ENCODE results near the gene MEIS2.

The MEIS2 gene

DNA sequence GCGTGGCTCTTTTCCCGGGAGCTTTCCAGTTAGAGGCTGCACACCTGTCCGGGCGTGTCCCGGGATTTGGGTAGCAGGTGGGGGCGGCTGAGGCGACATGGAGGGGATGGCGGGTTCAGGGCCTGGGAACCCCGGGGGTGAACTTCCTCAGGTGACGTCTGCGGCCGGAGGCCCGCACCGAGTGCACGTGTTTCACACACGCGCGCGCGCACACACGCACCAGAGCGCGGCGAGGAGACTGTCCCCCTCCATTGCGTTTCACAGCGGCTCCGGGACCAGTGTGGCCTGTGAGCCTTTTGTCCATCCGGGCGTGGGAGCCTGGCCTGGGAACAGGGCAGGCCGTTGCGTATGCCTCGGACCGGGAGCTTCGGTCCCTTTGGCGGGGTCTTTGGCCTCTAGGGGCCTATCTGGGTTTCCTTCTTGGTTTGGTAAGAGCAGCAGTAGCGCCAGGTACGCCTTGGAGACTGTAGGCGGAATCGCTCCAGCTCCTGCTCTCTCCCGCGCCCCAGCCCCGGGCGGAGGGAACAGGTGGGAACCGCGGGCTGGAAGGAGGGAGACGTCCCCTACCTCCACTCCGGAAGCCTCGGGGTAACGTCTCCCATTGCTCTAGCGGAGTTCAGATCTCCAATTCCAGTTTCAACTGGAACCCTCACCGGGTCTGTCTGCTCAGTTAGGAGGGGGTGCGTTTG, 220.0 kb downstream of the MEIS2 start:
- no peak for DNase-seq (ENCODE audit: low spot score)

- DNase-seq (ENCODE audit: low spot score) = no peak
Observed at GRCh38 chr15:36879568-36880222, 220.7 kb downstream of the MEIS2 start.

GRCh38 chr15:36878684-36879262, 221.6 kb downstream of the MEIS2 start:
- DNase-seq (ENCODE audit: low spot score) = no peak

GRCh38 chr15:36877796-36878683, 222.3 kb downstream of the MEIS2 start:
- no peak for DNase-seq (ENCODE audit: low spot score)

DNA sequence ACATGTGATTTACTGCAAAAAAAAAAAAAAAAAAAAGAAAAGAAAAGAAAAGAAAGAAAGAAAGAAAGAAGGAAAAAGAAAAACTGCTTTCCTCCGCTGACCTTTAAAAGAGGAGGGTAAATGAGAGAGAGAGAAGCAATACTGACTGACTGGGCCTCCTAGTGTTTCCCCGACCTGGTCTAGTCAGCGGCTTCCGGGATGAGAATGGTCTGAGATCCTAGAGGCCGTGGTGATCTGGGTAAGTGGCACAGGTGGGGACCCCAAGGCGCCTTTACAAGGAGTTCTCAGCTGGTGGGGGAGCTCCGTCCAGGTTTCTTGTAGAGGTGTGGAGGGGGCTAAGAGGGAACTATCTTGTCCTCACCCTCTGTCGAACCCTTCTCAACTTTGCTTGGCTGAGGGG, 223.1 kb downstream of the MEIS2 start:
- DNase-seq (ENCODE audit: low spot score) = no peak

DNA sequence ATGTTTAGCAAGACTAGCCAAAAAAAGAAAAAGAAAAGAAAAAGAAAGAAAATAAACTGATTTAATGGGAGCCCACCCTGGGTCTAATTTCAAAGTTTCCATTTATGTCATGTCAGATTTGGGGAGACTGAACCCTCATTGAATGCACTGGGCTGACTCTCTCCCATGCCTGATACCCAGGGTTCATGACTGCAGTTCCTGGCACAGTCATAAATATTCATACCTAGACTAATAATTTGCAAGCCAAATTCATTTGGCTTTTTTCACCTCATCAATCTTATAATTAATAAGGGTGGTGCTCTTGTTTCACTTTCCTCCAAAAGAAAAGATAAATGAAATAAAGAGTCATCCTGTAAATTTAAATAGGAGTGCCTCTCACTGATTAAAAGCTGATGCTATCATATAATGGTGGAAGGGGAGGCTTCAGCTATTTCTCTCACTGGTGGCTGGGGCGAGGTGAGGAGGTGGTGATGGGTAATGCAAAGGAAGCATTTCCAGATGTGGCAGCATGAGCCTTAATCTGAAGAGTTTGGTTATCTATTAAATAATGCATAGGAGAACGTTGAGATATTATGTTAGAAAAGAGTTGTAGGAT, 224.5 kb downstream of the MEIS2 start:
- DNase-seq (ENCODE audit: low spot score) = no peak

DNA sequence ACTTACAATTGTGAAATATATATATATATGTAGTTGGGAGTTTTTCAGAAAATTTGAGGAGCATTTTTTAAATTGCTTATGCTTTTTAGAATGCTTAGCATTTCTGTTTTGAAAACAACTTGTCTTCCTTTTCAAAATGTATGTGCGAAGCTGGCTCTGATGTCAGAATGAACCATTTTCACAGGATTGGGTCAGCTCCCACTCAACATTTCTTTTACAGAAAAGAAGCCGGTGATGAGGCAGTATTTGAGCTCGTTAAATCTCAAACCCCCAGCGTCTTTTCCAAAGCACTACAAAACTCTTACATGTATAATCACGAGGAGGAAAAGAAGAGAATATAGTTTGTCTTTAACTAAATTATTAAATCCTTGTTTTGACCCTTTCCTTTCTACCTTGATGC, 225.4 kb downstream of the MEIS2 start:
- no peak for DNase-seq (ENCODE audit: low spot score)

DNA sequence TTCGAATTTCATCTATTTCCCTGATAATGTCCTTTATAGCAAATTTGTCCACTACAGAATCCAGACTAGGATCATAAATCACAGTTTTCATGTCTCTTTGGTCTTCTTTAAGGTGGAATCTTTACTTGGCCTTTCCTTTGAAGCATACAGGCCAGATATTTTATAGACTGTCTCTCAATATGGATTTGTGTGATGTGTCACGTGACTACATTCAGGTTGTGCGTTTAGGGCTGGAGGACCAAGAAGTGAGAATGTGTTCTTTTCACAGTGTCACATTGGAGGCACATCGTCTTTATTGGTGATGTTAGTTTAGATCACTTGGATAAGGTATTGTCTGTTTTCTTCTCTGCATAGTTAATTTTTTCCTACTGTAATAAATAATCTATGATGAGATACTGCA, 232.9 kb downstream of the MEIS2 start:
- DNase-seq (ENCODE audit: low spot score) = no peak

DNA sequence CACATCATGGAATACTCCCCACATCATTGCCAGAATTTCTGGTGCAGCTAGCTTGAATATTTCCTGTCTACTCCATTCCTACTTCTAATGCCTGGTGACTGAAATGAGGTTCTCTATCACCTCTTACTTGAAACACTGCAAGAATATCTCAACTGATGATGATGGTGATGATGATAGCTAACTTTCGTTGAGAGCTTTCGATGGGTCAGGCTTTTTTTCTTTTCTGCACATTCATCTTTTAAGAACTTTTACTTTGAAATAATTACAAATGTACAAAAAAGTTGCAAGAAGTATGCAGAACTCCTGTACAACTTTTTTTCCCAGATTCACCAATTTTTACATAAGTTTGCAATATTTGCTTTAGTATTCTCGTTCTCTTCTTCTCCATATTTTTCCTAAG, 233.5 kb downstream of the MEIS2 start:
- no peak for DNase-seq (ENCODE audit: low spot score)

- DNase-seq (ENCODE audit: low spot score) = no peak
Observed at GRCh38 chr15:36863570-36863969, 236.8 kb downstream of the MEIS2 start.

DNA sequence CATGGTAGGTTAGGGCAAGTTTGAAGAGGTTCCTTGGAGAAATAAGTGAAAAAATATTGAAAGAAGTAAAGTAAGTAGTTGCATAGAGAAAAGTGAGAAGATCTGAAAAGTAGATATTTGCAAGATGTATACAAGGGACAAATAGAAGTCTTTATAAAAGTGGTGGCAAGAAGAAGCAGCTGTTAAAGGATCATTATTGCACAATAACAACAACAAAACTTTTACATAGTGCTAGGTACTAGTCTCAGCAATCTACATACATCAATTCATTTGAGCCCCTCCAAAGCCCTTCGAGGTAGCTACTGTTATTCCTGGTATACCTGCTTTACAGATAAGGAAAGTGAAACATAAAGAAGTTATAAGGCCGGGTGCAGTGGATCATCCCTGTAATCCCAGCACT, 239.6 kb downstream of the MEIS2 start:
- no peak for DNase-seq (ENCODE audit: low spot score)

- peak; percentile 51 for DNase-seq (ENCODE audit: low spot score)
Observed at GRCh38 chr15:36858423-36858822, 241.9 kb downstream of the MEIS2 start.

DNA sequence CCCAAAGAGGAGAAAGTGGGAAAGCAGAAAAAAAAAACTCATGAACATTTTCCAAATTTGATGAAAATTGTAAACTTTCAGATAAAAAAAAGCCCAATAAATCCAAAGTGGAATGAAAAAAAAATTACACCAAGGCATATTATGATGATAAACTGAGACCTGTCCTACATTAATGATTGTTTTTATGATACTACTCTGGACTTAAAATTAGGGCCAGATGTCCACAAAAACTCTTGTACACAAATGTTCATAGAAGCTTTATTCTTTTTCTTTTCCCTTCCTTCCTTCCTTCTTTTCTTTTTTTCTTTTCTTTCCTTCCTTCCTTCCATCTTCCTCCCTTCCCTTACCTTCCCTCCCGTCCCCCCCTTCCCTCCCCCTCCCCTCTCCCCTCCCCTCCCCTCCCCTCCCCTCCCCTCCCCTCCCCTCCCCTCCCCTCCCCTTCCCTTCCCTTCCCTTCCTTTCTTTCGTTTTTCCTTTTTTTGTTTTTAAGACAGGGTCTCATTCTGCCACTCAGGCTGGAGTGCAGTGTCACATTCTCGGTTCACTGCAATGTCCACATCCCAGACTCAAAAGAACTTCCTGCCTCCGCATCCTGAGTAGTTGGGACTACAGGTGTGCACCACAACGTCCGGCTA, 243.9 kb downstream of the MEIS2 start:
- DNase-seq (ENCODE audit: low spot score) = no peak

DNA sequence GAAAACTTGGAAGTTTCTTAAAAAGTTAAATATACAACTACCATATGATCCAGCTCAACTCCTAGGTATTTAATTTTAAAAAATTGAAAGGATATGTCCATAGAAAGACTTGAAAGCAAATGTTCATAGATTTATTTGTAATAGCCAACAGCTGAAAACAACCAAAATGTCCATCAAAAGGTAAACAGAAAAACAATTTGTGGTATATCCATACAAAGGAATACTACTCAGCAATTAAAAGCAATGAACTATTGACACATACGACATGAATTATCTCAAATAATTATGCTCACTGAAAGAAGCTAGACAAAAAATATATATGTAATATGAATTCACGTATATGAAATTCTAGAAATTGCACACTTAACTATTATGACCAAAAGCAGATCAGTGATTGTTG, 249.5 kb downstream of the MEIS2 start:
- DNase-seq (ENCODE audit: low spot score) = no peak

DNA sequence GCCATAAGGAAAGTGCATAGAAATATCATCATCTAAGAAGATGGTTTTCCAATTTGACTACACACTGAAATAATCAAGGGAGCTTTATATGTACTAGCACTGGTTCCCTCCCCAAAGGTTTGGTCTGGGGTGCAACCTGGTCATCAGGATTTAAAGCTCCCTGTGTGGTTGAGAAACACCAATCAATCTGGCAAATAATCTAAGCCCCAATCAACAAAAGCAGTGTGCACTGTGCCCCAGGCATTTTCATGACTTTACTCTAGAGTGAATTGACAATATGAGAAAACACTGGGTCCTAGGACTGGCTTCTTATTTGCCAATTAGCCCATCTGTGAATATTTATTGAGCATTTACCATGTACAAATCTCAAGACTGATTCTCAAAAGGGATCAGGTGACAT, 255.1 kb downstream of the MEIS2 start:
- no peak for DNase-seq (ENCODE audit: low spot score)

DNA sequence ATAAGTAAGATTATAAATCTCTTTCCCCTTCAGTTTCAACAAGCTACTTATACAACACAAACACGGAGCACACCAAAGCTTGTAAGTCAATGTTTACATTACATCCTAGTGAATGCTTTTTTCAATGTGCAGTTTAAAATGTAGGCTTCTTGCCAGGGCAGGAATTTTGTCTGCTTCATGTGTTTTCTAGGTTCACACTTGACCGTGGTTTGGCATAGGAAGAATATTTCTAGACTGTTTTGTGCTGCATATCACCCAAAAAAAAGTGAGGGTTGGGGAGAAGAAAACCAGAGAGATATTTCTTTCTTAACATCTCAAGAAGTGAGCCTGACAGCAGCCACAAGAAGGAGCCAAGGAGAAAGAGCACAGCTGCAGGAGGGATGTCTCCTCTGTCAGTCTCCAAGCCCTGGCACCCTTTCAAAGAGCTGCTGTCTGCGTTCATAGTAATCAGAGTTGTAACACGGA, 255.8 kb downstream of the MEIS2 start:
- DNase-seq (ENCODE audit: low spot score) = no peak

DNA sequence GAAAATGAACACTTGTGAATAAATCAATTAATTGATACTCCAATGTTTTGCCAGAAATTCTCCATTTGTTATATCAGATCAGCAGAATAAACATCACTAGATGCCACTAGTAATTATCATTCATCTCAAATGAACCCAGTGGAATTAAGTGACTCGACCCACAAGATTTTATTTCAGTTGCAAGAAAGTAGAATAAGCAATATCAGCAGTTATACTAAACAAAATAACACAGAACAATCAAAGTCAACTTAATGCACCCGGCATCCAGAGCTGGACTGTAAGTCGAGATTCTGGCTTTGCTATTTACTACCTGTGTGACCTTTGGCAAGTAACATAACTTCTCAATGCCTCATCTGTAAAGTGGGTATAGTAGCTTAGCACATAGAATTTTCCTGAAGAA, 256.5 kb downstream of the MEIS2 start:
- no peak for DNase-seq (ENCODE audit: low spot score)

- DNase-seq (ENCODE audit: low spot score) = no peak
Observed at GRCh38 chr15:36841193-36841592, 259.2 kb downstream of the MEIS2 start.

All from SK-N-DZ (cell line).